ENCODE measurements around the gene RRP9.

- no peak for TF ChIP-seq POLR2A (IDR thresholded peaks at IDR 0.05; ENCODE audit: low read depth, low read length)
- TF ChIP-seq POLR2AphosphoS5 (IDR thresholded peaks at IDR 0.05; ENCODE audit: low read depth, low read length), result no peak
- TF ChIP-seq TAF1 (IDR thresholded peaks at IDR 0.05; ENCODE audit: low read depth, low read length), result no peak
Measured at GRCh38 chr3:51955175-51955892, 13.6 kb upstream of the RRP9 start, which contains the start of gene GPR62.
